NCI-H1092 (cell line): ENCODE data around the gene IFIT1.
"Not testable (repeated sequence)": the region's sequence is repeated elsewhere in the genome, so short reads cannot be mapped to it uniquely, and the experiment has no call there.

Experiments used
- DNase-seq: peaks from one replicate; lab custom pipeline; 2025; lab: John Stamatoyannopoulos, UW

IFIT1 gene

DNA sequence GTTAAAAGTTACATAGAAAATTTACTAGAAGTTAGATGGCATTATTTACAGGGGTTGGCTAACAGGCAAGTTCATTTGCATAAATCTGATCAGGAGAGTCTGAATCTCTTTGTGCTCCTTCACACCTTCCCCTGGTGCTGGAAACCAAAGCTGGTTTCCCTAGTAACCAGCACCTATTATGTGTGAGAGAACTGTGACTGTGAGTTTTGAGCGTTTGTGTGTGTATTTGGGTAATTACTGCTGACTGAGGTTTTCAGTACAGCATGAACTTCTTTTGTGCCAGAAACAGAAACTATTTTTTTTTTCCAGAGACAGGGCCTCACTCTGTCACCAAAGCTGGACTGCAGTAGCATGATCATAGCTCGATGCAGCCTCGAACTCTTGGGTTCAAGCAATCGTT lies 24.9 kb upstream of the IFIT1 start:
- DNase-seq = no peak

DNA sequence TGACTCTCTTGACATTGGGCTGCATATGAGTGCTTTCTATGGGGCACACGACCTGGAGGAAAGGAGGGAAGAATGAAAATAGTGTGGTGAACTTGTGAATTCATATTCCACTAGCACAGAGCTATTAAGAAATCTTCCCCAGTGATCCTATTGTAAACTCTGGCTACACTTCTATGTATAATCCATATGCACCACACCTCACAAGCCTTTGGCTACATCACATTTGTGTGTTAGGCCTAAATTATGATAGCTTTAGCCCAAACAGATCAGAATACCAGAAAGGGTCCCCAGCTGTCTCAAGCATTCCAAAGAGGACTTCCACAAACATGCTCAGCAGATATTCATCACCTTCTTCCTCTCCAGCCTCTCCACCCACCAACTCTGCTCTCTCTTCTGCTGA lies 24.3 kb upstream of the IFIT1 start:
- DNase-seq = no peak

DNA sequence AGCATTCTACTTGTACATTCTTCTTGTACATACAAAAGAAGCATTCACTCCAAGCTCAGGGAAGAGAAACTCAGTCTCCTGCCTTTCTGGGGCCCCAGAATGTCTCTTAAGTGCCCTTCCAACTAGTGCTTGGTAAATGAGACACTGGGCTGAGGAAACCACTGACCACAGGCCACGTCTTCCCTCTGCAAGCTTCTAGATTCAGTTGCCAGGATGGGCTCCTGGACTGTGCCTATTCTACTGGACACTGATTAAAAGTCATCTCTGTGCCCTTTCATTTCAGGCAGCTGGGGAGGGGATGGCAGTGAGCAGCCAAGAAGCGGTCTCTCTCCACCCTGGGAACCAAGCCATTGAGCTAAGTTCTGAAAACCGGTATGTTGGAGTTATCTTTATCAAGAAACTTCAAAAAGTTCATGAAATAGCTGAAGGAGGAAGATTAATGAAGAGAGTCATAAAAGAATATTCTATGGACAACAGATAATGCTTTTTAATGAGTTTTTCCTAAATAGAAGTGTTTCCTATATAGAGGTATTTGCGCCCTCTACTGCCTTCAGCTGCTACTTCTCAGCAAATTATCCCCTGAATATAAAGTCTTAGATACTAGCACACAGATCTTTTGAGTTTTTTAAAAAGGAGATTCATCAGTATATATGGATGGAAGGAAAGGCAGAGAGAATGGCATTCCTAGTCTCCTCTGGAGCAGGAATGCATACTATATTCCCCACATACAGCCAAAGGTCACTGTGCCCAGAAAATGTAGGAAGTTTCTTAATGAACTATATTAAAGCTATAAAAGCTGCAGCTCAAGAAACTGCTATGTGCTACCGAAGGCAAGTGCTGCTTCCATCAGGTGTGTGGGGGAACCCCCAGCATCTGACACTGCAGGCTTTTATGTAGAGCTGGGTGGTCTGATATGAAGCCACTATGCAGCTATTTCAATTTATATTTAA lies 23.0 kb upstream of the IFIT1 start:
- no peak for DNase-seq

DNA sequence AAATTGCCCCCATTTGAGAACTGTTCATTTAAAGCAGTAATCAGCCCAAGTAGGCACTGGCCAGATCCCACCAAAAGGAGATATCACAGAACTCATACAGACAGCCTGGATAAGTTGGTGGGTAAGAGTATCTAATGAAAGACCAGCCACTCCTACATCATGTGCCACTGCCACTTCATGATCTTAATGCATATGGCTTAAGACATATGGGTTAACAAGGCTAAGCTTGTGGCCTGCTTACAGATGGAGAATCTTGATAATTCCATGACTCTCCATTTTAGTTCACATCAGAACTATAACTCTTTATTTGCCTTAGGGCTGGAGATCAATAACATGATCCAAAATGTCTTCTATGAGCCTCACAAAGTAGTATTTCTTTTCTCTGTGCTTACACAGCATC lies 21.3 kb upstream of the IFIT1 start:
- no peak for DNase-seq

DNA sequence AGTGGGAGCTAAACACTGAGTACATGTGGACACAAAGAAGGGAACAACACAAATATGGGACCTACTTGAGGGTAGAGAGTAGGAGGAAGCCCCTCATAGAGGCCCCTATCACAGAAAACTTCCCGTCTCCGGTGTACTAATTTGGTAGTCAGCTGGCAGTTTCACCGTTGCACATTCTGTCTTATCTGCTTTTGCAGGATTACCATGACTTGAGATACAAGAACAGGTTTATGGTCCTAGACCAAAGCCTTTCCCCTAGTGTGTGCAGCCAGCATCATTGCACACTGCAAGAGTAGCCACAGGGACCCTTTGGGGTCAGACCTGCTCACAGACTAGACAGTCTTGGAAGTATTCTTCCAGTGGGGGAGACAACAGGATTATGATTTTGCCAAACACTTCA lies 20.4 kb upstream of the IFIT1 start:
- DNase-seq = no peak

DNA sequence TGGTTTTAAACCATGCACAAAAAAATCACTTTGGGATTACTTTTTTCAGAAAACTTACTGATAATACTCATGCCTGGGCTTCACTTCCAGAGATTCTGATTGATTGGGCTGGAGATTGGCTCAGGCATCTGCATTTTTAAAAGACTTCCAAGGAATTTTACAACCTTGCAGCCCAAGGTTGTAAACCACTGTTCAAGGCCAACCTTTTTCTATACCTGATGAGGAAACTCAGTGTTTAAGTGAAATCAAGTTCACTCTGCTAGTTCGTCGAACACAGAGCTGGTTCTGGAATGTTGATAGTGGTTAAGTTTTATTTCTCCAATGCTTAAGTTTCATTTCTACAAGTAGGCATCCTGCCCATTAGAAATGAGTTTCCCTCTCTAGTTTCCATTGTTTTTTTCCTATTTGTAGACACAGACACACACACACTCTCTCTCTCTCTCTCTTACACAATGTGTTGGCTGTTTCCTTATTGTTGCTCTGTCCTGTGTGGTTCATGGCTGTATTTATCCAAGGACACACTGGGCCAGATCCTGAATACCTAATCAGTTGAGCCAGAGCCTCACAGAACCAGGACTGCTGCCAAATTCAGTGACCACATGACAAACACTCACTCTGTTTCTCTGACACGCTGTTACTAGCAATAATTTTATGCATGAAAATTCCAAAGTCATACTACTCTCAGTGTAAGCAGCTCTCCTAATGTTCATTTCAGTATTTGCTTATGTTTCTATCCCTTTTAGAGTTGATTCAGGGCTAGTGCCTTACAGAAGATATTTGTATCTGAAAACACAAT lies 18.3 kb upstream of the IFIT1 start:
- peak; percentile 2 for DNase-seq

DNA sequence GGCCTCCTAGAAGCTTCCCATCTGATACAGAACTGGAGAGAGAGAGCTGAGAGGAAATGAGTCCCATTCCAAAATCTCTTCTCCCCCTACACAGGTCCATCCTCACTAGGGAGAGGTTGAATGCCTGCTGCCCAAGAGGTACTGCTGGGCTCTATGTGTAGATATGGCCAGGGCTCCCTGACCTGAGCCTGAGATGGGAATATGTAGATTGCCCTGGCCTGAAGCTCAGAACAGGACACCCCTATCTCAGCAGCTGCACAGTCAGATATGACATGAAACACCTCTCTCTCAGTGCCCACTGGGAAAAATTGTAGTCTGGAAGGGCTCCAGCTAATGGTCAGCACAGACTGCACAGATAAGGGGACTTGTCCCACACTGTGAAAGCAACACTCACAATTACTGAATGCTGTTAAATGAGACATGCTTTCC lies 17.7 kb upstream of the IFIT1 start:
- no peak for DNase-seq

DNA sequence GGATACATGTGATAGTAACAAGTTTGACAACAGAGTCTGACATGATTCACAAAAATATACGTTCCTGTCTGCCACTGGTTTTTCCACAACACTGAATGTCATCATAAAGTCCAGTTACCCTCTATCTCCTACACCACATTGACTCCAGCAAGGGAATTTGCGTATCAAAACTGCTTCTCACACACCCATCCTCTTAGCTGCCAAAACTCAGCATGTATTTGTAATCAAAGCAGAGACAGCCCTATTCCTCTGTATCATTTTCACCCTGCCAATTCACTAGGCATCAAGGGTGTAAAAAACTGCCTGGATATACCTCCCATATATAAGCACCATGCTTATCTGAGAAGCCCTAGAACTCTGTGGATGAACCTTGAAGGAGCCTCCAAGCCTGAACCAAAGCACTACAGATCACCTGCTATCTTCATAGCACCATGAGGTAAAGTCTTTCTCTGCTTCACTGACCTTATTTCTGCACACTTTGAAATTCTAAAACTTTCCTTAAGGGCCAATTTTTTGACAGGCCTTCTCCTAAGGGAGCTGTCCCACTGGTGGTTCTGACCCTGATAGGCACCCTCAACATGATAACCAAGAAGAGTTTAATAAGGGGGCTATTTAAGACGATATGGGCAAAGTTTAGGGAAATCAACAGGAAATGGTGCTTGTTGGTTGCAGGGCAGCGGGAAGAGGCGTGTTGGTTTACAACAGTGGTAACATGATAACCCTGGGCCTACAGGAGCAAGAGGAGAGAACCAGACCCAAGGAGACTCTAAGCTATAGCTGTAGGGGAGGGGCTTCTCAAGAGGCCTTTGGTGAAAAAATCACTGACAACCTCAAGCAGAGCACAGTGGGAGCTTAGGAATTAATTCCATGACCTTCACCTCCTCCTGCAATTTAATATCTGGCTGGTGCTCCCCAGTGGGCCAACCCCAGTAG lies 14.5 kb upstream of the IFIT1 start, which contains the start of gene IFIT1B:
IFIT1B (plus strand) TSS at position 352 of the 933 bp plus-strand sequence; CDS start at position 432, 80 bp downstream.
- DNase-seq = no peak

DNA sequence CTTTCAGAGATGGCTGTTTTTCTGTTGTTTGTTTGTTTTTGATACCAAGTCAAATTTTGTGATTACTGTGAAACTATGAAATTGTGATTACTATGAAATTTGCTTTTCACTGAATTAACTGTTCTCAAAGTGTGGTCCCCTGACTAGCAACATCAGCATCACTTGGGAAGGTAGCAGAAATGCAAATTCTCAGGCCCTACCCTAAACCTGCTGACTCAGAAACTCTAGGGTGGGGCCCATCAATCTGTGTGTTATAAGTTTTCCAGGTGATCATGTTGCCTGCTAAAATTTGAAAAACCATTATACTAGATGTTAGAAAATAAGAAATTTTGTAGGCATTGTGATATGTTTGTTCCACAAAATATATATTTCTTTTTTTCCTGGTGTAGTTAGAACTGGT lies 13.3 kb upstream of the IFIT1 start:
- no peak for DNase-seq

DNA sequence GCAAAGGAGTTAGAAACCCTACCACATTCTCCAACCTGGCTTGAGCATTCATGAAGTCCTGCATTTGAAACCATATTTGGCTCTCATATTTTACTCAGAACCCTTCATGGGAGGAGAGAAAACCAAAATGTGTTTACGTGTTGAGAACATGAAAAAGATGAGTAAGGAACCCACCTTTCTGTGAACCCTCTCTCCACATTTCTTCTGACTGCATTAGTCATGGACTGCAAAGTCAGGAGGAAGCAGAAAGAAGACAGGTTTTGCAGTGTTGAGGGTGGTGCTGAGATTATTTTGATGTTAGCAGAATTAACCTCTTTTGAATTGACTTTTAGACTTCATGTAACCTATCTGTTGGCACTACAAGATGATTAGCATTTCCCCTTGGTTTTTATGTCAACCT lies 9.7 kb upstream of the IFIT1 start:
- no peak for DNase-seq

DNA sequence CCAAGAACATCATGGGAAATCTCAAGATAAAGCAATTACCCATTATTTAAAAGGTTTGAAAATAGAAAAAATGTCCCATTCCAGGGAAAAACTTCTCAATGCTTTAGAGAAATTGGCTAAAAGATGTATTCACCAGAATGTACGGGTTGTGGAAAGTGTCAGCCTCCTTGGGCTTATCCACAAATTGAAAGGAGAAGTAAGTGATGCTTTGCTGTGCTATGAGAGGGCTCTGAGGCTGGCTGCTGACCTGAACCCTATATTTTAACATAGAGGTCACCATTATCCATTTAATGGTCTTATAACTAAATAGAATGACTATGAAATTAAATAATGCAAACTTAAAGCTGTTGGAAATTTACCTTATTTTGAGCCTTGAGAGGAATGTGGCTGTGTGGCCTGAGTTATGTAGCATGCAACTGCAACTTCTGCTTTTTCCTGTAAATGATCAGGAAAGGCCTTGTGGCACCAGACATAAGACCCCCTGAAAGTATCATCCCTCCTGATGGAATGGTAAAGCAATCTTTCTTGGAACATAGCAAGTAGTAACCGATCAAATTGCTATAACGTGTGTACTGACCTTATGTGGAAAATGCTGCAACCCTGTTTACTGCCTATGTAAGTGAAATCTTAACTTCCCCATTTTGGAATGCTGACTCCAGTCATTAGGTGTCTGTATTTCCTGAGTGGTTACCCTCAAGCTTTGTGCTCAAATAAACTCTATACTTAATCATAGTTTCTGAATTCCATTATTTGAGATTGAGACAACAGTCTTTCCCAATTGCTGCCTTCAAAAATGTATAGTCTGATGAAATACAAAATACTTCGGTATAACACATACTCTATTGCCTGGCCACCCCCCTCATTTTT lies 7.7 kb upstream of the IFIT1 start:
- DNase-seq = no peak

DNA sequence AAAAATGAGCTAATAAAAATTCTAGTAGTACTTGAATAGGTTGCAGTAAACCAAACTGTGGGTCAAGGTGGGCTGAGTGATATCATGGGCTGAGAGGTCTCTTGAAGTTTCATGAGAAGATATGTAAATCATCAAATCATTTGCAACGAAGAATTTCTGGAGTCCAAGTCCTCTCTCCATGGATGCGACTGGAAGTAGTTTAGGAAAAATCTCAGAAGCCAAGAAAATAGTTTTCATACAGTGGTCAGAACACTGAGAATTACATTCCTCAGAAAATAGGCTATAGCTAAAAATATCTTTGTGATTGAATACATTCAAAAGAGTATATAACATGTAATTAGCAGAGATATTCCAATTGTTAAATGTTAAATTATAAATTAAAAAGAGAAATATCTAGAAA lies 3.6 kb upstream of the IFIT1 start:
- DNase-seq = no peak

DNA sequence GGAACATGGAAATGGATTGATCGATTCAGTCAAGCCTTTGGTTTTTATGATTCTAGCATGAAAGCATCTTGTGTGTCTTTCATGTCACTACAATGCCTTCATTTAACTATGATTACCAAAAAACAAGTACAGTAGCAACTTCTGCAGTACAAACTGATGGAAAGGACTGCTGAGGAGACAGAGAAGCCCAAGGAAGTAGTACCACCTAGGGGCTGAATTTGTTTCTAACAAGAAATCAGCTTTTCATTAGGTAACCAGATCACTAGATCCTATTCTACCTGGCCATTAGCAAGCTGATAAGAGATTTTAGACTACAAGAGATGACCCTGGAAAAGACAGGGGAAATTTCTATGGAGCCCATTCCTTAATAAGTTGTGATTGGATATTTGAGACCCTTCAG lies 3.2 kb upstream of the IFIT1 start:
- DNase-seq = no peak

DNA sequence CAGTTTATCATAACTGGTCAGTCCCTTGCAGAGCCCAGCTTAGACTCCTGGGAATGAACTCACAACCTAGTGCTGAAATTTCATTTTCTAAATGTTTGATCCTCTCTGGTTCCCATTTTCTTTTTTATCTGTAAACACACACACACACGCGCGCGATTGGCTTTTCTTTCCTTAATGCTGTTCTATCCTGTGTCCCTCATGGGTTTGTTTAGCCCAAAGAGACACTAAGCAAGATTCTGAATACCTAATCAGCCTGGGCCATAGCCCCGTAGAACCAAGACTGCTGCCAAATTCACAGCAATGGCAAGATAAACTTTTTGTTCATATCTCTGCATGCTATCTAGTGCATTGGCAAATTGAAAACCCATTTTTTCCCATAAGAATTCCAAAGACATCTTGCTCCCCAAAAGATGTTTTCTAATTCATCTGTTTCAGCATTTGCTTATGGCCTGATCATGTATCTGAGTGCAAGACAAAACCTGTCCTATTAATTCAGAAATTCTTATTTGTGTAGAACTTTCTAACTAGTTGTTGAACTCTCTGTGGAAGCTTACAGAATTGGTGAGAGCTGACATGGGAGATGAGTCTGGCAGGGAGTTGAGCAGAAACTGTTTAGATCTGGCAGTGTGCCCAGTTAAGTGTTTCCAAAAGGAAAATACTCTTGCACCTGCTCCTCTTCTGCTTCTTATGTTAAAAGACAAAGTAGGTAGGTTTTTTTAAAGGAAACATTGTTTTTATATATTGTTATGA lies 1.8 kb upstream of the IFIT1 start:
- no peak for DNase-seq

DNA sequence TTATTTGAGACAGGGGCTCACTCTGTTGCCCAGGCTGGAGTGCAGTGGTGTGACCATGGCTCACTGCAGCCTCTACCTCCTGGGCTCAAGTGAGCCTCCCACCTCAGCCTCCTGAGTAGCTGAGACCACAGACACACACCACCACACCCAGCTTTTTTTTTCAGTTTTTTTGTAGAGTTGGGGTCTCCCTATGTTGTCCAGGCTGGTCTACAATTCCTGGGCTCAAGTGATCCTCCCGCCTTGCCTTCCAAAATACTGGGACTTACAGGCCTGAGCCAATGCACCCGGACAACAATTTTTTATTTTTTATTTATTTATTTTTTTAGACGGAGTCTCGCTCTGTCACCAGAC lies 1.2 kb upstream of the IFIT1 start:
- DNase-seq = not testable (repeated sequence)

DNA sequence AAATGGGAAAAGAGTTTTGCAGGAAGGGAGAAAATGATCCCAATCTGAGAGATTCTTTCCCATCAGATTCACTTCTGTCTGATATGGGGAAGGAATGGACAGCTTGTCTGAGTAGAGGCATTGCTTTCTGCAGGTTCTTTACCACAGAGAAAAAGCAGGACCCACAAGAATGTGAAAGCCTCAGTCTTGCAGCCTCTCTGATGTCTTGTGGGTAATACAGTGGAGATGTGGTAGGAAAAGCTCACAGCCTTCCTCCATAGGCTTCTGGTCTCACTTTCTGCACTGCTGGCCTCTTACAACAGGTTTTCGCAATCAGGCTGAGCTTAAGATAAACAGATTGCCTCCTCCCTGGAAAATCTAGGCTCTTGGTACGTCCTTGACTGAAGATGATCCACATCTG lies 551 bp downstream of the IFIT1 start:
- DNase-seq = no peak

DNA sequence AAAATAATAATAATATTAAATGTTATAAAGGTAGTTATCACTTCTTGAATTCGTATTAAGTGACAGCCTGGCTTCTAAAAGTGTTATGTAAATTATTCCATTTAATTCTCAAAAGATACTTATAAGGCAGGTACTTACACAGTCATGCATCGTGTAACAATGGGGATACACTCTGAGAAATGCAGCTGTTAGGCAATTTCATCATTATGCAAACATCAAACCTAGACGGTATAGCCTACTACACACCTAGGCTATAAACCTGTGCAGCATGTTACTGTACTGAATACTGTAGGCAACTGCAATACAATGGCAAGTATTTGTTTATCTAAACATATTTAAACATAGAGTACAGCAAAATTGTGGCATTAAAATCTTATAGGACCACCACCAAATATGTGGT lies 1.5 kb downstream of the IFIT1 start:
- no peak for DNase-seq

DNA sequence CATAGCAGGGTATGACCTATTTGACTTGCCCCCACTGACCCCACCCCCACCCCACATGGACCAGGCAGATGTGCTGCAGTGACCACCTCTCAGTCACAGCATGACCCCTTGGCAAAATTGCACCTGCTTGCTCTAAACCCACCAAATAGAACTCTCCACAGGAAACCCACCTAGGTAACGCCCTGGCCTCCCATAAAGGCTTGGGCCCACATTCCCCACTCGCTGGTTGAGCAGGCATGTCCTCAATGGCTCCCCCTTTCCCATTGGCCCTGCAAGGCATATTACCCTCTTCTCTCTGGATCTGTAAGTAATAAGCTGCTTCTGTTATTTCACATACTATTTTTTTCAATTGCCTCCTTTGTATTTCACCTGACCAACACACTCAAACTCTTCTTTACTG lies 2.7 kb downstream of the IFIT1 start:
- DNase-seq = no peak

DNA sequence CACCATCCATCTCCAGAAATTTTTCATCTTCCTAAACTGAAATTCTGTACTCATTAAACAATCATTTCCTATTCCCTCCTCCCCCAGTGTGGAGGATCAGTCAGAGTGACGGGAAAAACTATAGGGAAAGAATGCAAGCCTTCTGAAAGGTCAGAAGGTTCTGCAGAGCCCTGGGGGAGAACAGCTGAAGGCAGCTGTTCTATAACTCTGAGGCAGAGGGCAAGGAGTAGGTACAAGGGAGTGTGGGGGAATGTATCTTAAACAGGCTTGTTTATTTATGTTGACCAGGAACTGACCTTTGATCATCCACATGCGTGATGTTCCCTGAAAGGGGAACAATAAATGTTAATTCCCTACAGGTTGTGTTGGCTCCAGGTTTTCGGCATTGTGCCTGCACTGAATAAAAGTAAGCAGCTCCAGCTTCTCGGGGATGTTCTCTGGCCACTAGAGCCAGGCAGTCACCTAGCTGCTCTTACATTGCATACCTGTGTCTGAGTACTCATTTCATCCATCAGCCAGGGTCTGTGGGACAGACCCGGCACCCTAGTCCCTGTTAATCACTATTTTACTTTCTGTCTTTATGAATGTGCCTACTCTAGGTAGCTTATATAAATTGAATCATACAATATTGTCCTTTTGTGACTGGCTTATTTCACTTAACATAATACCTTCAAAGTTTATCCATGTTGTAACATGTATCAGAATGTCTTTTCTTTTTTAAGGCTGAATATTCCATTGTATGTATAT lies 5.8 kb downstream of the IFIT1 start:
- no peak for DNase-seq

DNA sequence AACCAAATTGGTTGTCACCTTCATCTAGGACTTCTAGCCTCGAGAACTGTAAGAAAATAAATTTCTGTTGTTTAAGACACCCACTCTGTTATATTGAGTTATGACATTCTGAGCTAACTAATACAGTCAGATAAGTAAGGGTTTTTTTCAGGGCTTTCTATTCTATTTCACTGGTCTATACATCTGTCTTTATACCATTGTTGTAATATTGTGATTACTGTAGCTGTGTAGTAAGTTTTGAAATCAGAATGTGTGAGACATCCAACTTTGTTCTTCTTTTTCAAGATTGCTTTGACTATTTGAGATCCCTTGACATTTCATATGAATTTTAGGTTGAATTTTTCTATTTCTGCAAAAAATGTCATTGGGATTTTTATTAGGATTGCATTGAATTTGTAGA lies 7.5 kb downstream of the IFIT1 start:
- DNase-seq = no peak
